IPS-18c (cell line): ENCODE results near the gene MPP3.

Experiments used
- H3K4me3 ChIP-seq: 2 replicates; pipeline ENCODE4 v1.7.0; 2013; ENCODE audit warnings: low read depth, mild to moderate bottlenecking, low read length, moderate library complexity; ENCODE audit not compliant: insufficient read depth
- H3K9me3 ChIP-seq: one replicate; pipeline ENCODE4 v1.6.1; 2013; ENCODE audit warnings: mild to moderate bottlenecking, low read length, moderate library complexity; ENCODE audit not compliant: control insufficient read depth, insufficient read depth

Gene MPP3

GRCh38 chr17:43770957-43771356 lies 62.0 kb downstream of the MPP3 start:
- Histone ChIP-seq H3K4me3 (no peak overlapping the region), H3K9me3 (no peaks in the 10 kb centered on the region)

- Histone ChIP-seq H3K9me3 (no peaks in the 10 kb centered on the region), H3K4me3 (no peak overlapping the region)
These were observed 63.1 kb downstream of the MPP3 start for GRCh38 chr17:43769859-43770258.

- Histone ChIP-seq H3K9me3 (no peaks in the 10 kb centered on the region), H3K4me3 (no peak overlapping the region)
These were observed 63.5 kb downstream of the MPP3 start for GRCh38 chr17:43769426-43769825.

GRCh38 chr17:43768943-43769342 lies 64.0 kb downstream of the MPP3 start:
- no peaks in the 10 kb centered on the region for H3K9me3 ChIP-seq
- H3K4me3 ChIP-seq: no peak overlapping the region

- Histone ChIP-seq H3K9me3 (no peaks in the 10 kb centered on the region), H3K4me3 (no peak overlapping the region)
These were observed 64.6 kb downstream of the MPP3 start for GRCh38 chr17:43768382-43768781.

- no peaks in the 10 kb centered on the region for H3K9me3 ChIP-seq
- no peak overlapping the region for H3K4me3 ChIP-seq
These were observed 65.3 kb downstream of the MPP3 start for GRCh38 chr17:43767713-43768059.

- Histone ChIP-seq H3K9me3 (no peaks in the 10 kb centered on the region), H3K4me3 (no peak overlapping the region)
These were observed 65.8 kb downstream of the MPP3 start for GRCh38 chr17:43767053-43767712.

GRCh38 chr17:43766413-43767052 lies 66.4 kb downstream of the MPP3 start:
- H3K4me3 ChIP-seq: no peak overlapping the region
- H3K9me3 ChIP-seq: no peaks in the 10 kb centered on the region

GRCh38 chr17:43760254-43760852 lies 72.6 kb downstream of the MPP3 start:
- Histone ChIP-seq H3K4me3 (no peak overlapping the region; the same call in 1 of the 2 replicates), H3K9me3 (no peaks in the 10 kb centered on the region)

- H3K4me3 ChIP-seq: no peak overlapping the region; the same call in 1 of the 2 replicates
- H3K9me3 ChIP-seq: no peaks in the 10 kb centered on the region
These were observed 73.1 kb downstream of the MPP3 start for GRCh38 chr17:43759836-43760235.

GRCh38 chr17:43758497-43759174 lies 74.3 kb downstream of the MPP3 start, which contains the start of gene SOST:
Gene SOST, minus strand, starts transcription at chr17:43758791. Its CDS starts 50 bp downstream, at chr17:43758741.
- H3K9me3 ChIP-seq: no peaks in the 10 kb centered on the region
- H3K4me3 ChIP-seq: no peak within 1 kb of the TSS; the same call in 1 of the 2 replicates

GRCh38 chr17:43758086-43758485 lies 74.9 kb downstream of the MPP3 start:
- Histone ChIP-seq H3K9me3 (no peaks in the 10 kb centered on the region), H3K4me3 (no peak overlapping the region)

GRCh38 chr17:43757171-43757660 lies 75.7 kb downstream of the MPP3 start:
- H3K4me3 ChIP-seq: no peak overlapping the region
- no peaks in the 10 kb centered on the region for H3K9me3 ChIP-seq

GRCh38 chr17:43756201-43756600 lies 76.7 kb downstream of the MPP3 start:
- Histone ChIP-seq H3K9me3 (no peaks in the 10 kb centered on the region), H3K4me3 (no peak overlapping the region)

GRCh38 chr17:43755389-43755875 lies 77.5 kb downstream of the MPP3 start:
- Histone ChIP-seq H3K9me3 (no peaks in the 10 kb centered on the region), H3K4me3 (peak overlapping the region; percentile 31)

GRCh38 chr17:43754947-43755346 lies 78.0 kb downstream of the MPP3 start:
- no peaks in the 10 kb centered on the region for H3K9me3 ChIP-seq
- H3K4me3 ChIP-seq: peak overlapping the region; percentile 31

GRCh38 chr17:43753493-43754129 lies 79.3 kb downstream of the MPP3 start:
- Histone ChIP-seq H3K9me3 (no peaks in the 10 kb centered on the region), H3K4me3 (no peak overlapping the region)
